Endothelial cell of umbilical vein (primary cell): Measurements from ENCODE around the gene HDAC4. TPM values are rescaled to one million over a fixed set of nuclear protein-coding genes. Genes with fewer than 3 reads are reported as not detected.

ENCODE experiments used
- BruUV-seq: library from RNA; stranded (reverse); fragments of 400-500 nt; replicated peaks from 2 replicates; lab custom pipeline; 2021; lab: Mats Ljungman, UMichigan
- CTCF ChIA-PET: fragments of 300-600, 350-600 bp; sonication (Branson Sonifier 250); formaldehyde crosslinking; loops from one replicate; lab custom pipeline; 2021; ENCODE audit warnings: antibody characterized with exemption, inconsistent platforms; lab: Charles Lee
- POLR2A ChIA-PET: fragments of 300-600, 350-600 bp; sonication (Branson Sonifier 250); formaldehyde crosslinking; loops from one replicate; lab custom pipeline; 2021; ENCODE audit warnings: antibody characterized with exemption, inconsistent platforms; lab: Charles Lee
- DNase-seq: peaks from one replicate; pipeline ENCODE4 v3.0.0-alpha.2; 2011; ENCODE audit warnings: low read depth, low spot score
- FAIRE-seq: peaks from 2 replicates; lab custom pipeline; 2011; peaks lifted over from hg19 to GRCh38; lab: Jason Lieb, UNC
- H2AFZ ChIP-seq: 2 replicates; pipeline ENCODE4 v1.6.0; 2012; ENCODE audit warnings: low read depth, low read length, control low read depth, inconsistent platforms
- H3K27ac ChIP-seq: 2 replicates; pipeline ENCODE4 v1.5.1; 2011; ENCODE audit warnings: low read depth, mild to moderate bottlenecking, control low read depth, low read length, moderate library complexity; ENCODE audit not compliant: insufficient read depth
- H3K27me3 ChIP-seq, 2 experiments: 2 replicates each; pipeline versions ENCODE4 v1.6.0 to v1.6.1; 2011; ENCODE audit warnings: low read length in 2 of 2, mixed read lengths in 1 of 2; ENCODE audit not compliant: control insufficient read depth in 2 of 2, insufficient read depth in 2 of 2
- H3K36me3 ChIP-seq, 2 experiments: 2 replicates in 1 of 2; 3 replicates in 1 of 2; pipeline ENCODE4 v1.5.1; 2011; ENCODE audit warnings: low read length in 2 of 2, mild to moderate bottlenecking in 1 of 2, moderate library complexity in 1 of 2; ENCODE audit not compliant: control insufficient read depth in 2 of 2, insufficient read depth in 2 of 2; ENCODE audit errors: extremely low read depth in 1 of 2
- H3K4me1 ChIP-seq: 3 replicates; pipeline ENCODE4 v1.5.1; 2011; ENCODE audit warnings: mild to moderate bottlenecking, low read length; ENCODE audit not compliant: control insufficient read depth, insufficient read depth; ENCODE audit errors: extremely low read depth
- H3K4me2 ChIP-seq: 2 replicates; pipeline ENCODE4 v1.6.1; 2011; ENCODE audit warnings: low read length, control low read depth, mixed read lengths; ENCODE audit not compliant: insufficient read depth
- H3K4me3 ChIP-seq, 3 experiments: fragments of 200-600 bp in 1 of 3; sonication (generic), shearing (Covaris generic) in 1 of 3; replicated peaks in 1 of 3; 2 replicates each; pipeline ENCODE4 v1.5.1; 2011 to 2016; ENCODE audit warnings: control low read depth in 3 of 3, low read length in 3 of 3, mild to moderate bottlenecking in 2 of 3, inconsistent platforms in 1 of 3, low read depth in 1 of 3, moderate library complexity in 1 of 3; ENCODE audit not compliant: insufficient read depth in 1 of 3
- H3K79me2 ChIP-seq: 2 replicates; pipeline ENCODE4 v1.6.0; 2012; ENCODE audit warnings: low read length, inconsistent platforms; ENCODE audit not compliant: control insufficient read depth, insufficient read depth
- H3K9ac ChIP-seq: replicated peaks from 2 replicates; pipeline ENCODE3; 2011; ENCODE audit warnings: low read length, control low read depth; ENCODE audit not compliant: insufficient read depth; ENCODE audit errors: extremely low read depth
- H3K9me1 ChIP-seq: replicated peaks from 3 replicates; pipeline ENCODE4 v1.6.0; 2011; ENCODE audit warnings: mild to moderate bottlenecking, low read length; ENCODE audit not compliant: control insufficient read depth, insufficient read depth; ENCODE audit errors: extremely low read depth
- H3K9me3 ChIP-seq: replicated peaks from 2 replicates; pipeline ENCODE4 v1.5.1; 2012; ENCODE audit warnings: low read length, inconsistent platforms; ENCODE audit not compliant: control insufficient read depth, insufficient read depth
- H4K20me1 ChIP-seq: replicated peaks from 2 replicates; pipeline ENCODE3; 2011; ENCODE audit warnings: mild to moderate bottlenecking, low read length; ENCODE audit not compliant: control insufficient read depth, insufficient read depth; ENCODE audit errors: extremely low read depth
- EZH2 ChIP-seq: IDR thresholded peaks from 2 replicates; pipeline ENCODE4 v1.6.1; 2012; ENCODE audit warnings: borderline replicate concordance, low read depth, mild to moderate bottlenecking, moderate library complexity, low read length, inconsistent platforms; ENCODE audit not compliant: severe bottlenecking
- FOS ChIP-seq: IDR thresholded peaks from 2 replicates; pipeline ENCODE4 v1.6.1; 2011; ENCODE audit warnings: mild to moderate bottlenecking, low read length, moderate library complexity, borderline replicate concordance; ENCODE audit not compliant: insufficient read depth
- GATA2 ChIP-seq: IDR thresholded peaks from 2 replicates; pipeline ENCODE4 v1.7.0; 2011; ENCODE audit warnings: low read depth, mild to moderate bottlenecking, moderate library complexity, mixed read lengths, low read length; ENCODE audit not compliant: insufficient read length, insufficient read depth
- JUN ChIP-seq: IDR thresholded peaks from 2 replicates; pipeline ENCODE4 v1.6.1; 2011; ENCODE audit warnings: borderline replicate concordance, low read depth; ENCODE audit not compliant: insufficient read length, insufficient read depth
- MYC ChIP-seq: IDR thresholded peaks from one replicate; pipeline ENCODE4 v1.6.1; 2011; ENCODE audit warnings: mild to moderate bottlenecking, low read depth, low read length
- POLR2A ChIP-seq: IDR thresholded peaks from 2 replicates; pipeline ENCODE4 v1.6.1; 2012; ENCODE audit warnings: low read depth, mild to moderate bottlenecking, control low read depth, low read length
- POLR2AphosphoS5 ChIP-seq: IDR thresholded peaks from 2 replicates; pipeline ENCODE4 v1.6.1; 2012; ENCODE audit warnings: low read depth, mild to moderate bottlenecking, control low read depth, low read length, moderate library complexity; ENCODE audit not compliant: insufficient read depth
- dilution Hi-C: fragments of 300-500 bp; cut with MboI; formaldehyde crosslinking; loops from one replicate; pipeline ENCODE4 v1.15.0; 2019; ENCODE audit warnings: low sequenced_read_pairs; ENCODE audit not compliant: extremely low pct_ligation_motif_present
- intact Hi-C: fragments of 100-400 bp; cut with micrococcal nuclease; formaldehyde crosslinking; loops from one replicate; pipeline ENCODE4 v1.10.0; 2022
- polyA plus RNA-seq, 4 experiments: library from polyadenylated mRNA; depleted of rRNA in 3 of 4; stranded (reverse) in 3 of 4; unstranded in 1 of 4; fragments of >200 nt; gene quantifications; 2 replicates each; pipeline versions ENCODE4 v1.2.1 to v1.2.3, GENCODE V29; 2011 to 2012; ENCODE audit warnings: missing spikeins in 1 of 4
- total RNA-seq: library from RNA; stranded (reverse); gene quantifications from 2 replicates; pipeline ENCODE4 v1.2.3, GENCODE V29; 2021
- TF ChIP-seq, protein P1 (sequence below): IDR thresholded peaks from 2 replicates; pipeline ENCODE4 v1.6.1; 2011; ENCODE audit not compliant: insufficient read depth, insufficient read length
- TF ChIP-seq, protein P2 (sequence below), 2 donors: IDR thresholded peaks; 1 replicate in 1 of 2; 2 replicates in 1 of 2; pipeline ENCODE4 v1.5.1; 2011; ENCODE audit warnings: low read length in 2 of 2, mild to moderate bottlenecking in 2 of 2, moderate library complexity in 2 of 2, control low read depth in 1 of 2, inconsistent platforms in 1 of 2, low read depth in 1 of 2; ENCODE audit not compliant: insufficient read depth in 1 of 2; ENCODE audit errors: extremely low read depth in 1 of 2

HDAC4 gene
- total and polyA plus RNA-seq, 2 donors (not counting 3 experiments of a cell fraction or from before 2014, with no cell fraction given): 13.4 to 33.0 TPM

DNA sequence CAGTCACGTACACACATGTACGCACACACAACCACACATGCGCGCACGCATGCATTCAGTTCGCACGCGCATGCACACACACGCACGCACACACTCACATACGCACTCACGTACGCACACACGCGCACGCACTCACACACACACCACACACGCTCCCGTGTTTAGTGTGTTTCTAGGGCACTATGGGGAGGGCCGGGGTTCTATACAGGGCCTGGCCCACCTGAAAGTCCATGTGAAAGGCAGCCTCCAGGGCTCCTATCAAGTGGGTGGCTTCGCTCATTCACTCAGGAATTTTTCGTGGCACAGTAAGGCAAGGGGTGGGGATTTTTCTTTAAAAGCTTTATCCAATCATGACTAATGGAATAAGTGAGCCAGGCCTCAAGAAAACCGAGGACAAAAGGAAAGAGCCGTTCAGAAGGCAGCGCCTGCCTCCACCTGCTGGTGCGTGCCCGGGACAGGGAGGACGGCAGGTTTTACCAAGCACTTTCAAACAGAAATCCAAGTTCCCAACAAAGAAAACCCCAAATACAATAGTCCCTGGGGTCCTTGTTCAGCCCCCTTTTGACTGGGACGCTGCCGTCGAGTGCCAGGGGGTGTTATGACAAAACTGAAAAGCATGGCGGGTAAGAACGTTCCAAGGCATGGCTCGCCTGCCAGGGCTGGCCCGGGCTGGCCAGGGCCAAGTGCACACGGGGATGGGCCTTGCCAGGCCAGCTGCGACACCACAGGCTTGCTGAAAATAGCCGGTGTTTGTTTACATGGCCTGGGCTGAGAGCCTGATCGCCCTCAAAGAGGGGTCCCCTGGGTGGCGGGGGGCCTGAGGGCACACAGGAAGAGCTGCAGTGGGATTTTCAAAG is 110.0 kb downstream of the HDAC4 start:
- dilution Hi-C loops (no loop called here), intact Hi-C loops (no loop called here)
- Histone ChIP-seq H3K9ac (no peak overlapping the region), H3K27ac (no peak overlapping the region), H4K20me1 (no peaks in the 10 kb centered on the region), H3K36me3 (no peaks in the 10 kb centered on the region), H3K27me3 (no peaks in the 10 kb centered on the region), H3K4me3 (no peak overlapping the region), H3K4me1 (no peaks in the 10 kb centered on the region), H2AFZ (no peak overlapping the region), H3K9me1 (no peaks in the 10 kb centered on the region), H3K9me3 (no peaks in the 10 kb centered on the region), H3K79me2 (no peaks in the 10 kb centered on the region), H3K4me2 (no peak overlapping the region)
- ChIA-PET POLR2A (no interaction called here), CTCF (no interaction called here)
- TF ChIP-seq, protein P1, sequence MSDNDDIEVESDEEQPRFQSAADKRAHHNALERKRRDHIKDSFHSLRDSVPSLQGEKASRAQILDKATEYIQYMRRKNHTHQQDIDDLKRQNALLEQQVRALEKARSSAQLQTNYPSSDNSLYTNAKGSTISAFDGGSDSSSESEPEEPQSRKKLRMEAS: no peak
- TF ChIP-seq, protein P2, sequence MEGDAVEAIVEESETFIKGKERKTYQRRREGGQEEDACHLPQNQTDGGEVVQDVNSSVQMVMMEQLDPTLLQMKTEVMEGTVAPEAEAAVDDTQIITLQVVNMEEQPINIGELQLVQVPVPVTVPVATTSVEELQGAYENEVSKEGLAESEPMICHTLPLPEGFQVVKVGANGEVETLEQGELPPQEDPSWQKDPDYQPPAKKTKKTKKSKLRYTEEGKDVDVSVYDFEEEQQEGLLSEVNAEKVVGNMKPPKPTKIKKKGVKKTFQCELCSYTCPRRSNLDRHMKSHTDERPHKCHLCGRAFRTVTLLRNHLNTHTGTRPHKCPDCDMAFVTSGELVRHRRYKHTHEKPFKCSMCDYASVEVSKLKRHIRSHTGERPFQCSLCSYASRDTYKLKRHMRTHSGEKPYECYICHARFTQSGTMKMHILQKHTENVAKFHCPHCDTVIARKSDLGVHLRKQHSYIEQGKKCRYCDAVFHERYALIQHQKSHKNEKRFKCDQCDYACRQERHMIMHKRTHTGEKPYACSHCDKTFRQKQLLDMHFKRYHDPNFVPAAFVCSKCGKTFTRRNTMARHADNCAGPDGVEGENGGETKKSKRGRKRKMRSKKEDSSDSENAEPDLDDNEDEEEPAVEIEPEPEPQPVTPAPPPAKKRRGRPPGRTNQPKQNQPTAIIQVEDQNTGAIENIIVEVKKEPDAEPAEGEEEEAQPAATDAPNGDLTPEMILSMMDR (IDR thresholded peaks at IDR 0.05; ENCODE audit: extremely low read depth in 1 of 2, insufficient read depth in 1 of 2, low read depth in 1 of 2, low read length in 2 of 2): no peak
- TF ChIP-seq FOS: no peak
- TF ChIP-seq JUN: no peak
- no peak for TF ChIP-seq GATA2
- TF ChIP-seq MYC: no peak
- no peak for TF ChIP-seq POLR2AphosphoS5
- no peak for TF ChIP-seq POLR2A
- TF ChIP-seq EZH2: no peak
- DNase-seq (no peak), FAIRE-seq (no peak)
- BruUV-seq: no TSS peak
